ENCODE data around the gene CLEC19A.

CLEC19A gene

DNA sequence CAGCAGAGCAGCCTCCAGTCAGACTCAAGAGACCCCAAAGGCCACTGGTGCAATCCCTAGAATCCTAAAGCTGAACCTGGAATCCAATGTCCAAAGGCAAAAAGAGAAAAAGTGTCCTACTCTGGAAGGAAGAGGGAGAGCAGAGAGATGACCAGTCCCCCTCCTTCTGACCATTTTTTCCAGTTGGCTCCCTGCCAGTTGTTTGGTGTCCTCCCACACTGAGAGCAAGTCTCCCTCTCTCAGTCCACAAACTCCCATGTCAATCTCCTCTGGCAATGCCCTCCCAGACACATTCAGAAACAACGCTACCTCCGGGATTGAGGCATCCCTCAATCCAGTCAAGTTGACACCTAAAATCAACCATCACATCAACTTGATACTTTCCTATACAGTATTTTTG lies 4.3 kb upstream of the CLEC19A start:
- no peak overlapping the region for H3K27ac Mint-ChIP-seq

DNA sequence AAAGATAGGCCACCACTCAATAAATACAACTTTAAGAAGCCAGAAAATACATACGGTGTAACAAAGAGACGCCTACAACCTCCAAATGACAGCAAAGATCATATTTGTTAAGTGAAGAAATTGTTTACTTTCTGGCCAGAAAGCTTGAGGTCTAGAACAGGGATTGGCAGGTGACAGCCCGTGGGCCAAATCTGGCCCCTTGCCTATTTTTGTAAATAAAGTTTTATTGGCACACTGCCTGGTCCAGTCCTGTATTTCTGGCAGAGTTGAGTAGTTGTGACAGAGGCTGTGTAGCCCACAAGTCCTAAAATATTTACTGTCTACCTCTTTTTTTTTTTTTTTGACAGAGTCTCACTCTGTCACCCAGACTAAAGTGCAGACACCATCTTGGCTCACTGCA lies 3.4 kb upstream of the CLEC19A start:
- Mint-ChIP-seq H3K36me3 (ENCODE audit: low read depth) (no peaks in the 10 kb centered on the region), H3K4me1 (peaks cover 17% of the 10 kb centered on the region), H3K9me3 (peaks cover 10% of the 10 kb centered on the region), H3K27ac (no peak overlapping the region), H3K4me3 (no peak overlapping the region), H3K27me3 (ENCODE audit: low read depth, poor library complexity) (no peaks in the 10 kb centered on the region)
- TF ChIP-seq, protein P1, sequence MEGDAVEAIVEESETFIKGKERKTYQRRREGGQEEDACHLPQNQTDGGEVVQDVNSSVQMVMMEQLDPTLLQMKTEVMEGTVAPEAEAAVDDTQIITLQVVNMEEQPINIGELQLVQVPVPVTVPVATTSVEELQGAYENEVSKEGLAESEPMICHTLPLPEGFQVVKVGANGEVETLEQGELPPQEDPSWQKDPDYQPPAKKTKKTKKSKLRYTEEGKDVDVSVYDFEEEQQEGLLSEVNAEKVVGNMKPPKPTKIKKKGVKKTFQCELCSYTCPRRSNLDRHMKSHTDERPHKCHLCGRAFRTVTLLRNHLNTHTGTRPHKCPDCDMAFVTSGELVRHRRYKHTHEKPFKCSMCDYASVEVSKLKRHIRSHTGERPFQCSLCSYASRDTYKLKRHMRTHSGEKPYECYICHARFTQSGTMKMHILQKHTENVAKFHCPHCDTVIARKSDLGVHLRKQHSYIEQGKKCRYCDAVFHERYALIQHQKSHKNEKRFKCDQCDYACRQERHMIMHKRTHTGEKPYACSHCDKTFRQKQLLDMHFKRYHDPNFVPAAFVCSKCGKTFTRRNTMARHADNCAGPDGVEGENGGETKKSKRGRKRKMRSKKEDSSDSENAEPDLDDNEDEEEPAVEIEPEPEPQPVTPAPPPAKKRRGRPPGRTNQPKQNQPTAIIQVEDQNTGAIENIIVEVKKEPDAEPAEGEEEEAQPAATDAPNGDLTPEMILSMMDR (IDR thresholded peaks at IDR 0.05), result no peak
- no peak for DNase-seq

More for the DNA sequence above, 4.3 kb upstream of the CLEC19A start:
- Mint-ChIP-seq H3K4me3 (no peak overlapping the region), H3K4me1 (peaks cover 17% of the 10 kb centered on the region), H3K36me3 (ENCODE audit: low read depth) (no peaks in the 10 kb centered on the region), H3K9me3 (peaks cover 10% of the 10 kb centered on the region), H3K27me3 (ENCODE audit: low read depth, poor library complexity) (no peaks in the 10 kb centered on the region)
- no peak for DNase-seq
- TF ChIP-seq, protein P1 (IDR thresholded peaks at IDR 0.05), result no peak

DNA sequence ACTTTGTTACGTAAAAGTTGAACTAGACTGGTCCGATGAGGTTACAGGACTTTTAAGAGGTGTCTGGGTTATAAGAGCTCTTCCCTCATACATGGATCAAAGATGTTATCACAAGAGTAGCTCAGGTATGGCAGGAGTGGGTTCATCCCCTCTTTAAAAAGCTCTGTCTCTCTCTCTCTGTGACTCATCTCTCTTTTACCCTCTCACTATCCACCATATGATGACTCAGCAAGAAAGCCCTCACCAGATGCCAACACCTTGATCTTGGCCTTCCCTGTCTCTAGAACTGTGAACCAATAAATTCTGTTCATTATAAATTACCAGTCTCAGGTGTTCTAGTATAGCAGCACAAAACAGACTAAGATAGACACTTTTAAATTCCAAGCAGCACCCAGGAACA lies 1.9 kb upstream of the CLEC19A start:
- Mint-ChIP-seq H3K27me3 (ENCODE audit: low read depth, poor library complexity) (no peaks in the 10 kb centered on the region), H3K9me3 (peaks cover 4% of the 10 kb centered on the region), H3K4me3 (no peak overlapping the region), H3K36me3 (ENCODE audit: low read depth) (no peaks in the 10 kb centered on the region), H3K27ac (peak overlapping the region; percentile 3), H3K4me1 (peaks cover 26% of the 10 kb centered on the region)
- TF ChIP-seq, protein P1 (IDR thresholded peaks at IDR 0.05), result no peak
- no peak for DNase-seq

DNA sequence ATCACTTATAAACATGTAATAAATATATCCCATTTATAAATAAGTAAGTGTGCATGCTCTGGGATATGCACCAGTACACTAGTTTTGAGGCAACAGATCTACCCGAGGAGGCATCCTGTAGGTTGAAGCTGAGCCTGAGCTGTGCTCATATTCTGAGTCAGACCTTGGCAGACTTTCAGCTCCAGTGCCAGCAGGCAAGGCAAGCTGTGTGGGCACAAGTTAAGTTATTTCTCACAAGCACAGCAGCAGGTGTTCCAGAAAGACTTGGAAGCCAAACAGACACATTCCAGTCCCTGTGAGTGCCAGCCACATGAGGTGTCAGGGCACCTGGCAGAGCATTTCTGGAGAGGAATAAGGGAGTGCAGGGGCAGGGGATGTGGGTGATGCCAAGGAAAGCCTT lies 1.3 kb upstream of the CLEC19A start:
- peaks cover 30% of the 10 kb centered on the region for H3K4me1 Mint-ChIP-seq
- no peak for DNase-seq
- no peaks in the 10 kb centered on the region for H3K9me3 Mint-ChIP-seq
- H3K27me3 Mint-ChIP-seq (ENCODE audit: low read depth, poor library complexity), result no peaks in the 10 kb centered on the region
- H3K36me3 Mint-ChIP-seq (ENCODE audit: low read depth), result no peaks in the 10 kb centered on the region
- TF ChIP-seq, protein P1 (IDR thresholded peaks at IDR 0.05), result no peak
- H3K4me3 Mint-ChIP-seq, result no peak overlapping the region
- no peak overlapping the region for H3K27ac Mint-ChIP-seq

DNA sequence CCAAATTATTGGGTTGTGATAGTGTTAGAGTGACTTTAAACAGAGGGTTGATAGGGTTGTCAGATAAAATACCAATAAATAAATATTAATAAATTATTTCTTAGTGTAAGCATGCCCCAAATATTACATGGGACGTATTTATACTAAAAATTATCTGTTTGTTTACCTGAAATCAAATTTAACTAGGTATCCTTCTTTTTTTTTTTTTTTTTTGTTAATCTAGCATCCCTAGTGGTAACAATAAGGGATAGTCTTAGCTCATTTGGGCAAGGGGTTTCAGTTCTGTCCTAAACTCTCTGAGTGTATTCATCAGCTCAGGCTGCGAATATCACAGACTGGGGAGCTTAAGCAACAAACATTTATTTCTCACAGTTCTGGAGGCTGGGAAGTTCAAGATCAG lies 1.3 kb downstream of the CLEC19A start:
- H3K36me3 Mint-ChIP-seq (ENCODE audit: low read depth), result no peaks in the 10 kb centered on the region
- peaks cover 4% of the 10 kb centered on the region for H3K27me3 Mint-ChIP-seq (ENCODE audit: low read depth, poor library complexity)
- no peaks in the 10 kb centered on the region for H3K9me3 Mint-ChIP-seq
- H3K27ac Mint-ChIP-seq, result no peak overlapping the region
- DNase-seq, result no peak
- peaks cover 49% of the 10 kb centered on the region for H3K4me1 Mint-ChIP-seq
- H3K4me3 Mint-ChIP-seq, result no peak overlapping the region
- TF ChIP-seq, protein P1 (IDR thresholded peaks at IDR 0.05), result no peak

- peaks cover 51% of the 10 kb centered on the region for H3K4me1 Mint-ChIP-seq
- H3K27me3 Mint-ChIP-seq (ENCODE audit: low read depth, poor library complexity), result peaks cover 4% of the 10 kb centered on the region
- H3K9me3 Mint-ChIP-seq, result no peaks in the 10 kb centered on the region
- no peak for DNase-seq
- no peak overlapping the region for H3K4me3 Mint-ChIP-seq
- H3K27ac Mint-ChIP-seq, result no peak overlapping the region
- TF ChIP-seq, protein P1 (IDR thresholded peaks at IDR 0.05), result no peak
- H3K36me3 Mint-ChIP-seq (ENCODE audit: low read depth), result no peaks in the 10 kb centered on the region
Observed at GRCh38 chr16:19287241-19287640, 1.7 kb downstream of the CLEC19A start.
